Suprapubic skin (tissue), 4 donors: Measurements from ENCODE around the gene HAT1.

Experiments
- POLR2A ChIP-seq, 2 donors: fragments of 450-650 bp; IDR thresholded peaks; one replicate each; pipeline ENCODE4 v1.6.1; 2017; ENCODE audit warnings: antibody characterized with exemption in 2 of 2, mild to moderate bottlenecking in 2 of 2, moderate library complexity in 2 of 2
- POLR2AphosphoS5 ChIP-seq, 3 donors: sonication (generic); formaldehyde crosslinking; IDR thresholded peaks; one replicate each; pipeline ENCODE4 v1.6.1; 2017; ENCODE audit warnings: antibody characterized with exemption in 3 of 3
- TF ChIP-seq, protein P1 (sequence below), 2 donors: fragments of 200-600 bp in 1 of 2; fragments of 450-650 bp in 1 of 2; sonication (generic) in 1 of 2; IDR thresholded peaks; one replicate each; pipeline ENCODE4 v1.5.1; 2016 to 2019; ENCODE audit warnings: antibody characterized with exemption in 2 of 2, mild to moderate bottlenecking in 1 of 2, moderate library complexity in 1 of 2

GRCh38 chr2:171968509-171968908 is 46.2 kb downstream of the HAT1 start:
- TF ChIP-seq, protein P1, sequence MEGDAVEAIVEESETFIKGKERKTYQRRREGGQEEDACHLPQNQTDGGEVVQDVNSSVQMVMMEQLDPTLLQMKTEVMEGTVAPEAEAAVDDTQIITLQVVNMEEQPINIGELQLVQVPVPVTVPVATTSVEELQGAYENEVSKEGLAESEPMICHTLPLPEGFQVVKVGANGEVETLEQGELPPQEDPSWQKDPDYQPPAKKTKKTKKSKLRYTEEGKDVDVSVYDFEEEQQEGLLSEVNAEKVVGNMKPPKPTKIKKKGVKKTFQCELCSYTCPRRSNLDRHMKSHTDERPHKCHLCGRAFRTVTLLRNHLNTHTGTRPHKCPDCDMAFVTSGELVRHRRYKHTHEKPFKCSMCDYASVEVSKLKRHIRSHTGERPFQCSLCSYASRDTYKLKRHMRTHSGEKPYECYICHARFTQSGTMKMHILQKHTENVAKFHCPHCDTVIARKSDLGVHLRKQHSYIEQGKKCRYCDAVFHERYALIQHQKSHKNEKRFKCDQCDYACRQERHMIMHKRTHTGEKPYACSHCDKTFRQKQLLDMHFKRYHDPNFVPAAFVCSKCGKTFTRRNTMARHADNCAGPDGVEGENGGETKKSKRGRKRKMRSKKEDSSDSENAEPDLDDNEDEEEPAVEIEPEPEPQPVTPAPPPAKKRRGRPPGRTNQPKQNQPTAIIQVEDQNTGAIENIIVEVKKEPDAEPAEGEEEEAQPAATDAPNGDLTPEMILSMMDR (IDR thresholded peaks at IDR 0.05) = no peak
- no peak for TF ChIP-seq POLR2AphosphoS5 (IDR thresholded peaks at IDR 0.05)
- no peak for TF ChIP-seq POLR2A (IDR thresholded peaks at IDR 0.05)
